Panc1 (cell line): ENCODE measurements around the gene ADAMTSL3. TPM values are rescaled to one million over a fixed set of nuclear protein-coding genes. Genes with fewer than 3 reads are reported as not detected.

Experiments
- ATAC-seq: fragments of 200-7000 bp; cut with Tn5 transposase; 2 replicates; pipeline ENCODE4 v1.9.1; 2020; ENCODE audit warnings: mild to moderate bottlenecking, moderate library complexity
- BruUV-seq: library from RNA; stranded (reverse); fragments of 400-500 nt; replicated peaks from 2 replicates; lab custom pipeline; 2021; lab: Mats Ljungman, UMichigan
- CTCF ChIA-PET: fragments of 300-600 bp; sonication (Branson Sonifier 250); formaldehyde crosslinking; loops from one replicate; lab custom pipeline; 2022; ENCODE audit warnings: antibody characterized with exemption; lab: Charles Lee
- POLR2A ChIA-PET: fragments of 300-600 bp; sonication (Branson Sonifier 250); formaldehyde crosslinking; loops from one replicate; lab custom pipeline; 2022; ENCODE audit warnings: antibody characterized with exemption; lab: Charles Lee
- DNase-seq: peaks from one replicate; pipeline ENCODE4 v3.0.0-alpha.2; 2010; ENCODE audit warnings: low read depth, low spot score
- H3K27ac ChIP-seq: 2 replicates; pipeline ENCODE4 v1.5.1; 2011; ENCODE audit warnings: mild to moderate bottlenecking, low read length, inconsistent platforms
- H3K27me3 ChIP-seq: fragments of 200-500 bp; sonication (Bioruptor generic); 2 replicates; pipeline ENCODE4 v1.6.0; 2014; ENCODE audit warnings: low read length, inconsistent platforms; ENCODE audit not compliant: control insufficient read depth, insufficient read depth
- H3K36me3 ChIP-seq: fragments of 200-500 bp; sonication (Bioruptor generic); 2 replicates; pipeline ENCODE4 v1.5.1; 2014; ENCODE audit warnings: inconsistent platforms, mild to moderate bottlenecking, low read length, moderate library complexity; ENCODE audit not compliant: control insufficient read depth, insufficient read depth
- H3K4me1 ChIP-seq: 2 replicates; pipeline ENCODE4 v1.5.1; 2011; ENCODE audit warnings: inconsistent platforms, mild to moderate bottlenecking, low read length, moderate library complexity; ENCODE audit not compliant: control insufficient read depth, insufficient read depth
- H3K4me3 ChIP-seq, 2 experiments: 2 replicates each; pipeline ENCODE4 v1.5.1; 2011 to 2012; ENCODE audit warnings: low read depth in 2 of 2, low read length in 2 of 2, mild to moderate bottlenecking in 2 of 2, inconsistent platforms in 1 of 2, moderate library complexity in 1 of 2
- H3K9me3 ChIP-seq: fragments of 200-500 bp; sonication (Bioruptor generic); 2 replicates; pipeline ENCODE4 v1.5.1; 2014; ENCODE audit warnings: low read depth, mild to moderate bottlenecking, inconsistent platforms, low read length, moderate library complexity; ENCODE audit not compliant: control insufficient read depth, insufficient read depth
- CTCF ChIP-seq: fragments of 450-650 bp; IDR thresholded peaks from 2 replicates; pipeline ENCODE4 v1.5.1; 2017; ENCODE audit warnings: mild to moderate bottlenecking
- POLR2AphosphoS5 ChIP-seq: IDR thresholded peaks from 2 replicates; pipeline ENCODE4 v1.6.1; 2012; ENCODE audit warnings: mild to moderate bottlenecking, low read depth, low read length, moderate library complexity
- REST ChIP-seq, 2 experiments: IDR thresholded peaks; 2 replicates each; pipeline ENCODE4 v1.6.1; 2011 to 2012; ENCODE audit warnings: low read depth in 2 of 2, control low read depth in 1 of 2, low read length in 1 of 2, mild to moderate bottlenecking in 1 of 2, moderate library complexity in 1 of 2; ENCODE audit not compliant: insufficient read depth in 1 of 2
- SIN3A ChIP-seq: IDR thresholded peaks from 2 replicates; pipeline ENCODE4 v1.6.1; 2012; ENCODE audit warnings: low read depth, mild to moderate bottlenecking, low read length, moderate library complexity, borderline replicate concordance; ENCODE audit not compliant: insufficient read depth
- TCF7L2 ChIP-seq: IDR thresholded peaks from 2 replicates; pipeline ENCODE4 v1.6.1; 2011; ENCODE audit warnings: mild to moderate bottlenecking, low read depth, low read length, inconsistent platforms
- in situ Hi-C: cut with HindIII; loops from 2 replicates; pipeline ENCODE4 v1.10.0; 2016; ENCODE audit warnings: low sequenced_read_pairs, low pct_unique_long_range_greater_than_20kb
- intact Hi-C: fragments of 100-400 bp; cut with micrococcal nuclease; formaldehyde crosslinking; loops from one replicate; pipeline ENCODE4 v1.10.0; 2022; ENCODE audit not compliant: unreplicated experiment
- total RNA-seq: library from RNA; stranded (reverse); gene quantifications from one replicate; pipeline ENCODE4 v1.2.1, GENCODE V29; 2021; ENCODE audit not compliant: unreplicated experiment

Gene ADAMTSL3
- total RNA-seq, 1 experiment from 2014 or later, result not detected

- POLR2A ChIA-PET, result no interaction called here
- Histone ChIP-seq H3K27me3 (no peaks in the 10 kb centered on the region), H3K27ac (no peak overlapping the region), H3K9me3 (no peaks in the 10 kb centered on the region), H3K4me1 (no peaks in the 10 kb centered on the region), H3K36me3 (no peaks in the 10 kb centered on the region), H3K4me3 (no peak overlapping the region)
- TF ChIP-seq SIN3A (no peak), TCF7L2 (no peak), CTCF (no peak), REST (IDR thresholded peaks at IDR 0.05; ENCODE audit: insufficient read depth in 1 of 2, low read depth in 2 of 2, low read length in 1 of 2) (no peak), POLR2AphosphoS5 (no peak)
- no peak for ATAC-seq
- in situ Hi-C loops, result no loop called here
- intact Hi-C loops, result no loop called here
- BruUV-seq, result no TSS peak
- CTCF ChIA-PET, result no interaction called here
- DNase-seq, result no peak
Observed at GRCh38 chr15:83616840-83617239, 37.1 kb upstream of the ADAMTSL3 start.

- no peak for TF ChIP-seq SIN3A
- TF ChIP-seq TCF7L2, result no peak
- no peak for TF ChIP-seq POLR2AphosphoS5
- TF ChIP-seq REST (IDR thresholded peaks at IDR 0.05; ENCODE audit: insufficient read depth in 1 of 2, low read depth in 2 of 2, low read length in 1 of 2), result no peak
- no peak for TF ChIP-seq CTCF
- in situ Hi-C loops, result no loop called here
- Histone ChIP-seq H3K36me3 (no peaks in the 10 kb centered on the region), H3K27me3 (no peaks in the 10 kb centered on the region), H3K27ac (no peak overlapping the region), H3K4me1 (no peaks in the 10 kb centered on the region), H3K4me3 (no peak overlapping the region), H3K9me3 (no peaks in the 10 kb centered on the region)
- ATAC-seq (no peak), DNase-seq (no peak)
- BruUV-seq, result no TSS peak
- ChIA-PET POLR2A (no interaction called here), CTCF (no interaction called here)
- intact Hi-C loops, result no loop called here
Observed at GRCh38 chr15:83626171-83626802, 27.6 kb upstream of the ADAMTSL3 start.
